Hepatocyte (in vitro differentiated cells): ENCODE measurements around the gene PYROXD2. TPM values are rescaled to one million over a fixed set of nuclear protein-coding genes. Genes with fewer than 3 reads are reported as not detected.
"Not testable (repeated sequence)": the region's sequence is repeated elsewhere in the genome, so short reads cannot be mapped to it uniquely, and the experiment has no call there.

Source experiments
- DNase-seq: peaks from one replicate; pipeline ENCODE4 v3.0.0-alpha.2; 2016; ENCODE audit warnings: low spot score
- H2AFZ ChIP-seq: fragments of 200-600 bp; sonication (generic); 2 replicates; pipeline ENCODE4 v1.6.0; 2016; ENCODE audit warnings: antibody characterized with exemption, mild to moderate bottlenecking
- H3K27ac ChIP-seq: fragments of 200-600 bp; sonication (generic); 2 replicates; pipeline ENCODE4 v1.5.1; 2016; ENCODE audit warnings: mild to moderate bottlenecking
- H3K27me3 ChIP-seq: fragments of 200-600 bp; sonication (generic); 2 replicates; pipeline ENCODE4 v1.6.1; 2016
- H3K36me3 ChIP-seq: fragments of 200-600 bp; sonication (generic); replicated peaks from 2 replicates; pipeline ENCODE4 v1.5.1; 2016; ENCODE audit warnings: low read depth; ENCODE audit not compliant: insufficient read depth
- H3K4me1 ChIP-seq: fragments of 200-600 bp; sonication (generic); 2 replicates; pipeline ENCODE4 v1.5.1; 2016; ENCODE audit warnings: mild to moderate bottlenecking, moderate library complexity; ENCODE audit not compliant: insufficient read depth
- H3K4me2 ChIP-seq: fragments of 200-600 bp; sonication (generic); 2 replicates; pipeline ENCODE4 v1.6.0; 2016
- H3K4me3 ChIP-seq: fragments of 200-600 bp; sonication (generic); 2 replicates; pipeline ENCODE4 v1.5.1; 2016; ENCODE audit warnings: mild to moderate bottlenecking
- H3K79me2 ChIP-seq: fragments of 200-600 bp; sonication (generic); 2 replicates; pipeline ENCODE4 v1.6.0; 2017; ENCODE audit warnings: mild to moderate bottlenecking
- H3K9me2 ChIP-seq: fragments of 200-600 bp; sonication (generic); replicated peaks from 2 replicates; pipeline ENCODE4 v1.6.0; 2017; ENCODE audit warnings: mild to moderate bottlenecking; ENCODE audit not compliant: insufficient read depth
- H3K9me3 ChIP-seq: fragments of 200-600 bp; sonication (generic); 2 replicates; pipeline ENCODE4 v1.5.1; 2016; ENCODE audit warnings: low read depth, mild to moderate bottlenecking
- H4K20me1 ChIP-seq: fragments of 200-600 bp; sonication (generic); 2 replicates; pipeline ENCODE4 v1.6.0; 2016; ENCODE audit warnings: mild to moderate bottlenecking; ENCODE audit not compliant: insufficient read depth, poor library complexity, severe bottlenecking
- EZH2 ChIP-seq: fragments of 200-600 bp; sonication (generic); IDR thresholded peaks from 2 replicates; pipeline ENCODE4 v1.6.1; 2016; ENCODE audit warnings: antibody characterized with exemption, mild to moderate bottlenecking, borderline replicate concordance
- EZH2phosphoT487 ChIP-seq: fragments of 200-600 bp; sonication (generic); IDR thresholded peaks from one replicate; pipeline ENCODE4 v1.6.1; 2018; ENCODE audit warnings: antibody characterized with exemption, mild to moderate bottlenecking, low read depth, moderate library complexity; ENCODE audit not compliant: unreplicated experiment, severe bottlenecking
- WGBS: methylation state at CpG from one replicate; pipeline ENCODE4 v1.1.6; 2016; ENCODE audit warnings: low lambda C conversion rate; ENCODE audit errors: missing lambda C conversion rate; 5-methylcytosine and 5-hydroxymethylcytosine counted together
- polyA plus RNA-seq: library from polyadenylated mRNA; unstranded; fragments of >200 nt; fragmentation: Nextera tagmentation; extraction: Ambion mirVana; gene quantifications from 2 replicates; pipeline ENCODE4 v1.2.1, GENCODE V29; 2016
- total RNA-seq: library from RNA; depleted of rRNA; stranded (reverse); fragments of >200 nt; gene quantifications from 2 replicates; pipeline ENCODE4 v1.2.3, GENCODE V29; 2014
- TF ChIP-seq, protein P1 (sequence below): fragments of 200-600 bp; sonication (generic); IDR thresholded peaks from 2 replicates; pipeline ENCODE4 v1.5.1; 2016; ENCODE audit warnings: antibody characterized with exemption, mild to moderate bottlenecking; ENCODE audit not compliant: poor library complexity

Gene PYROXD2
- total and polyA plus RNA-seq, 2 experiments from 2014 or later = 9.7 to 11.6 TPM

GRCh38 chr10:98344589-98345038 lies 70.4 kb downstream of the PYROXD2 start:
- no peak overlapping the region for H3K4me2 ChIP-seq
- no peaks in the 10 kb centered on the region for H3K9me3 ChIP-seq
- no peaks in the 10 kb centered on the region for H3K36me3 ChIP-seq
- H4K20me1 ChIP-seq = no peaks in the 10 kb centered on the region
- H3K79me2 ChIP-seq = no peaks in the 10 kb centered on the region
- no peaks in the 10 kb centered on the region for H3K27me3 ChIP-seq
- TF ChIP-seq EZH2 (no peak), EZH2phosphoT487 (no peak)
- TF ChIP-seq, protein P1, sequence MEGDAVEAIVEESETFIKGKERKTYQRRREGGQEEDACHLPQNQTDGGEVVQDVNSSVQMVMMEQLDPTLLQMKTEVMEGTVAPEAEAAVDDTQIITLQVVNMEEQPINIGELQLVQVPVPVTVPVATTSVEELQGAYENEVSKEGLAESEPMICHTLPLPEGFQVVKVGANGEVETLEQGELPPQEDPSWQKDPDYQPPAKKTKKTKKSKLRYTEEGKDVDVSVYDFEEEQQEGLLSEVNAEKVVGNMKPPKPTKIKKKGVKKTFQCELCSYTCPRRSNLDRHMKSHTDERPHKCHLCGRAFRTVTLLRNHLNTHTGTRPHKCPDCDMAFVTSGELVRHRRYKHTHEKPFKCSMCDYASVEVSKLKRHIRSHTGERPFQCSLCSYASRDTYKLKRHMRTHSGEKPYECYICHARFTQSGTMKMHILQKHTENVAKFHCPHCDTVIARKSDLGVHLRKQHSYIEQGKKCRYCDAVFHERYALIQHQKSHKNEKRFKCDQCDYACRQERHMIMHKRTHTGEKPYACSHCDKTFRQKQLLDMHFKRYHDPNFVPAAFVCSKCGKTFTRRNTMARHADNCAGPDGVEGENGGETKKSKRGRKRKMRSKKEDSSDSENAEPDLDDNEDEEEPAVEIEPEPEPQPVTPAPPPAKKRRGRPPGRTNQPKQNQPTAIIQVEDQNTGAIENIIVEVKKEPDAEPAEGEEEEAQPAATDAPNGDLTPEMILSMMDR = no peak
- 87% methylated on average over 6 of the region's 6 CpGs for WGBS
- no peak overlapping the region for H3K4me3 ChIP-seq
- H3K9me2 ChIP-seq = no peaks in the 10 kb centered on the region
- H3K27ac ChIP-seq = no peak overlapping the region
- DNase-seq = no peak
- H3K4me1 ChIP-seq = peaks cover 14% of the 10 kb centered on the region
- no peak overlapping the region for H2AFZ ChIP-seq

DNA sequence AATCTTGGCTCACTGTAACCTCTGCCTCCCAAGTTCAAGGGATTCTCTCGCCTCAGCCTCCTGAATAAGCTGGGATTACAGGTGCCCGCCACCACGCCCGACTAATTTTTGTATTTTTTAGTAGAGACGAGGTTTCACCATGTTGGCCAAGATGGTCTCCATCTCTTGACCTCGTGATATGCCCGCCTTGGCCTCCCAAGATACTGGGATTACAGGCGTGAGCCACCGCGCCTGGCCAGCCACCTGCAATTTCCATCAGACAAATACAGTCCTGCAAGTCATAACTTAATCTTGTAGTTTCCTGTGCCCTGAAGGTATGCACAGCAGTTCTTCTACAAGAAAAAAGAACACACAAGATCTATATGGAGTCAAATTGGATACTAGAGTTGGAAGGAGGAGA lies 73.3 kb downstream of the PYROXD2 start:
- not testable (repeated sequence) for H3K4me3 ChIP-seq, H3K36me3 ChIP-seq, H3K79me2 ChIP-seq, DNase-seq, H3K4me2 ChIP-seq, H3K9me3 ChIP-seq, H3K9me2 ChIP-seq, H3K27ac ChIP-seq, H3K27me3 ChIP-seq, H4K20me1 ChIP-seq, H2AFZ ChIP-seq
- peaks cover 10% of the 10 kb centered on the region for H3K4me1 ChIP-seq
- 96% methylated on average over 10 of the region's 10 CpGs for WGBS

DNA sequence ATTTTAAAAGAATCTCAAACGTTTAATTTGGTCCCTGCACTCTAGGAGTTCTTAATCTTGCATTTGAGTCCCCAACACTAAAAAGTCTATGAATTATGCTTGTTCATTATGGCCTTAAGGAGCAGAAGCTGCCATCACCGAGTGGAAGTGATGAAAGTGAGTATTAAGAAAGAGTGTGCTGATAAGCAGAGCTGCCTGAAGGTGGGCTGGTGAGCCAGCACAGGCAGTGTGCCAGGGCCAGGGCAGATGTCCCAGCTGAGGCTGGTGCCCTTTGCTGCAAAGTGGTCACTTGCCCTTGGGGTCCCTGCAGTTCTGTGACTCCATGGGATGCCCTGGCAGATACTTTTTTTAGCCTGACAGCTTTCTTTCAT lies 74.1 kb downstream of the PYROXD2 start:
- H3K9me2 ChIP-seq = no peaks in the 10 kb centered on the region
- WGBS = 30% methylated on average over 2 of the region's 2 CpGs

DNA sequence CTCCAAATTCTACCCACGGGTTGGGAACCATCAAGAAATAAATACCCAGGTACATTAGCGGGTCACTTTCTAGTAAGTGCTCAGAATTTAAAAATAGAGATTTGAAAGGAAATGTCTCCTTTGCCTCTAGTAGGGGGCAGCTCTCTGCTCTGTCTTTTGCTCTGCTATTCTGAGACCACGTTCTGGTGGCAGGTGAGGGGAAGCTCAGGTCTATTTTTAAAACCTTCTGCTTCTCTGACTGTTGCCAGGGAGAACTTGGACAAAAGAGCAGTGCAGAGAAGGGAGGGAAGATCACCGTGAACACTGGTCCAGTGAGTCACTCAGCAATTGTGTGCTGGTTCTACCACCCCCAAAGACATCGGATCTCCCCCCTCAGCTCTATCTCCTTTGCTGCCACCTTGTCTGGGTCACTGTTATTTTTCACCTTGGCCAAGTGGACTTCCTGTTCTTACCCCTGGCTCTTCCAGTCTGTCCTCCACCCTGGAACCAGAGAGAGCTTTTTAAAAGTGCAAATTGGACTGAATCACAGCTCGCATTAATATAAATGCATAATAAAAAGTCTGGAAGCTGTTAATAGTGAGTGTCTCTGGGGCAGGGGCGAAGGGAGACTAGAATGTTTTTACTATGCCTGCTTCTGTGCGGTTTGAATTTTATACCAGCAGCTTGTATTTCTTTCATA lies 74.6 kb downstream of the PYROXD2 start:
- no peaks in the 10 kb centered on the region for H3K79me2 ChIP-seq
- H3K36me3 ChIP-seq = no peaks in the 10 kb centered on the region
- peaks cover 10% of the 10 kb centered on the region for H3K4me1 ChIP-seq
- H3K27ac ChIP-seq = no peak overlapping the region
- H3K9me2 ChIP-seq = no peaks in the 10 kb centered on the region
- no peak overlapping the region for H3K4me2 ChIP-seq
- no peak overlapping the region for H2AFZ ChIP-seq
- H4K20me1 ChIP-seq = no peaks in the 10 kb centered on the region
- TF ChIP-seq EZH2 = no peak
- no peak for TF ChIP-seq EZH2phosphoT487
- TF ChIP-seq, protein P1 = no peak
- no peaks in the 10 kb centered on the region for H3K9me3 ChIP-seq
- 63% methylated on average over 8 of the region's 8 CpGs for WGBS
- H3K27me3 ChIP-seq = no peaks in the 10 kb centered on the region
- DNase-seq = no peak
- no peak overlapping the region for H3K4me3 ChIP-seq

More for the DNA sequence above, 74.1 kb downstream of the PYROXD2 start:
- DNase-seq = no peak
- Histone ChIP-seq H3K27ac (no peak overlapping the region), H3K27me3 (no peaks in the 10 kb centered on the region), H3K9me3 (no peaks in the 10 kb centered on the region), H3K4me3 (no peak overlapping the region), H3K36me3 (no peaks in the 10 kb centered on the region), H3K4me1 (peaks cover 10% of the 10 kb centered on the region), H3K79me2 (no peaks in the 10 kb centered on the region), H4K20me1 (no peaks in the 10 kb centered on the region), H3K4me2 (no peak overlapping the region), H2AFZ (no peak overlapping the region)
- TF ChIP-seq EZH2phosphoT487 (no peak), EZH2 (no peak)
- TF ChIP-seq, protein P1 = no peak
